HepG2 (cell line): ENCODE results near the gene ATP9B. TPM values are rescaled to one million over a fixed set of nuclear protein-coding genes. Genes with fewer than 3 reads are reported as not detected.

Experiments
- ATAC-seq: fragments of 200-7000 bp; cut with Tn5 transposase; 3 replicates; pipeline ENCODE4 v1.9.1; 2020; ENCODE audit warnings: mild to moderate bottlenecking, moderate library complexity
- BruUV-seq: library from RNA; stranded (reverse); fragments of 400-500 nt; replicated peaks from 2 replicates; lab custom pipeline; 2021; lab: Mats Ljungman, UMichigan
- CTCF ChIA-PET: fragments of 300-600 bp; formaldehyde crosslinking; extraction: SDS; loops from one replicate; lab custom pipeline; 2021; ENCODE audit warnings: low total read pairs, inconsistent platforms, low intra/inter-chr PET ratio; lab: Yijun Ruan, JAX
- POLR2A ChIA-PET: fragments of 350-600 bp; sonication (Branson Sonifier 250); formaldehyde crosslinking; loops from one replicate; lab custom pipeline; 2020; ENCODE audit warnings: antibody characterized with exemption, inconsistent platforms; lab: Yijun Ruan, JAX
- DNase-seq: peaks from one replicate; pipeline ENCODE4 v3.0.0-alpha.2; 2015; ENCODE audit warnings: low spot score
- FAIRE-seq: peaks from 3 replicates; lab custom pipeline; 2011; peaks lifted over from hg19 to GRCh38; lab: Jason Lieb, UNC
- H2AFZ ChIP-seq: one replicate; pipeline ENCODE4 v1.6.1; 2011; ENCODE audit warnings: low read length, inconsistent platforms
- H3K27ac ChIP-seq: fragments of 300-600 bp; 3 replicates; pipeline ENCODE4 v1.8.0; 2011; ENCODE audit warnings: mixed run types, mild to moderate bottlenecking, mixed read lengths, low read length, inconsistent platforms; ENCODE audit not compliant: insufficient read depth; ENCODE audit errors: extremely low read length
- H3K27me3 ChIP-seq, 2 experiments: fragments of 200-600 bp in 1 of 2; 2 replicates in 1 of 2; 3 replicates in 1 of 2; pipeline versions ENCODE4 v1.6.0 to v1.8.0; 2011; ENCODE audit warnings: low read length in 2 of 2, mild to moderate bottlenecking in 2 of 2, moderate library complexity in 2 of 2, inconsistent platforms in 1 of 2; ENCODE audit not compliant: insufficient read depth in 2 of 2, control insufficient read depth in 1 of 2
- H3K36me3 ChIP-seq, 2 experiments: fragments of 200-600 bp in 1 of 2; replicated peaks in 1 of 2; 2 replicates in 1 of 2; 3 replicates in 1 of 2; pipeline versions ENCODE4 v1.5.1 to v1.8.0; 2011; ENCODE audit warnings: low read length in 2 of 2, inconsistent platforms in 1 of 2; ENCODE audit not compliant: insufficient read depth in 2 of 2, control insufficient read depth in 1 of 2
- H3K4me1 ChIP-seq: 2 replicates; pipeline ENCODE4 v1.5.1; 2012; ENCODE audit warnings: low read length, inconsistent platforms; ENCODE audit not compliant: insufficient read depth
- H3K4me2 ChIP-seq: 2 replicates; pipeline ENCODE4 v1.6.0; 2011; ENCODE audit warnings: low read depth, low read length, inconsistent platforms
- H3K4me3 ChIP-seq, 3 experiments: fragments of 200-600 bp in 1 of 3; sonication (generic), shearing (Covaris generic) in 1 of 3; replicated peaks in 1 of 3; 2 replicates each; pipeline ENCODE4 v1.5.1; 2011 to 2016; ENCODE audit warnings: low read length in 3 of 3, inconsistent platforms in 2 of 3, low read depth in 2 of 3, mild to moderate bottlenecking in 2 of 3, control low read depth in 1 of 3, mixed read lengths in 1 of 3; ENCODE audit not compliant: insufficient read depth in 1 of 3
- H3K79me2 ChIP-seq: one replicate; pipeline ENCODE4 v1.6.1; 2011; ENCODE audit warnings: low read length, inconsistent platforms; ENCODE audit not compliant: insufficient read depth
- H3K9ac ChIP-seq: 2 replicates; pipeline ENCODE4 v1.6.0; 2011; ENCODE audit warnings: mild to moderate bottlenecking, low read depth, low read length, inconsistent platforms; ENCODE audit not compliant: insufficient read depth
- H3K9me3 ChIP-seq: 2 replicates; pipeline ENCODE4 v1.5.1; 2012; ENCODE audit warnings: mild to moderate bottlenecking, low read length
- H4K20me1 ChIP-seq: 2 replicates; pipeline ENCODE4 v1.6.0; 2011; ENCODE audit warnings: inconsistent platforms, mild to moderate bottlenecking, low read length, moderate library complexity; ENCODE audit not compliant: insufficient read depth
- HNF4G ChIP-seq, 2 experiments: sonication (generic) in 1 of 2; formaldehyde crosslinking in 1 of 2; IDR thresholded peaks; 2 replicates each; pipeline versions ENCODE4 v1.4.0 to v1.6.1; 2011 to 2020; ENCODE audit warnings: borderline replicate concordance in 2 of 2, low read depth in 2 of 2, mild to moderate bottlenecking in 2 of 2, low read length in 1 of 2, missing genetic modification reagents in 1 of 2, moderate library complexity in 1 of 2
- IRF9 ChIP-seq: sonication (generic); formaldehyde crosslinking; IDR thresholded peaks from 2 replicates; pipeline ENCODE4 v1.8.0; 2022; ENCODE audit warnings: missing genetic modification reagents, mild to moderate bottlenecking, borderline replicate concordance
- ISL2 ChIP-seq: sonication (generic); formaldehyde crosslinking; IDR thresholded peaks from 2 replicates; pipeline ENCODE4 v1.5.0; 2020; ENCODE audit warnings: missing genetic modification reagents
- MBNL3 ChIP-seq: fragments of 250-450 bp; sonication (Bioruptor Pico); conservative IDR thresholded peaks from 2 replicates; pipeline ENCODE4 v1.8.0; 2022; ENCODE audit warnings: mild to moderate bottlenecking, inconsistent platforms
- PCBP1 ChIP-seq: fragments of 200-400 bp; formaldehyde crosslinking; IDR thresholded peaks from 2 replicates; pipeline ENCODE4 v1.6.1; 2017; ENCODE audit warnings: mild to moderate bottlenecking, low read depth, low read length, borderline replicate concordance
- STAT6 ChIP-seq: sonication (generic); formaldehyde crosslinking; IDR thresholded peaks from 2 replicates; pipeline ENCODE4 v1.4.0; 2020; ENCODE audit warnings: missing genetic modification reagents, mild to moderate bottlenecking, borderline replicate concordance
- ZMAT3 ChIP-seq: sonication (generic); formaldehyde crosslinking; conservative IDR thresholded peaks from 2 replicates; pipeline ENCODE4 v1.7.0; 2021; ENCODE audit warnings: missing genetic modification reagents
- ZNF576 ChIP-seq: sonication (generic); formaldehyde crosslinking; IDR thresholded peaks from 2 replicates; pipeline ENCODE4 v1.4.0; 2020; ENCODE audit warnings: mild to moderate bottlenecking, missing genetic modification reagents
- ZNF639 ChIP-seq: conservative IDR thresholded peaks from 2 replicates; pipeline ENCODE4 v1.6.1; 2018; ENCODE audit warnings: missing genetic modification reagents
- WGBS: methylation state at CpG from one replicate; pipeline ENCODE4 v1.1.6; 2017; ENCODE audit warnings: low lambda C conversion rate; 5-methylcytosine and 5-hydroxymethylcytosine counted together
- in situ Hi-C: cut with HindIII; loops from 2 replicates; pipeline ENCODE4 v1.10.0; 2017; ENCODE audit warnings: low pct_unique_long_range_greater_than_20kb; ENCODE audit not compliant: extremely low pct_ligation_motif_present
- intact Hi-C: fragments of 100-400 bp; cut with micrococcal nuclease; formaldehyde crosslinking; loops from one replicate; pipeline ENCODE4 v1.10.0; 2022; ENCODE audit not compliant: unreplicated experiment
- polyA plus RNA-seq, 8 experiments: library from polyadenylated mRNA; depleted of rRNA in 3 of 8; stranded (reverse) in 7 of 8; unstranded in 1 of 8; fragments of >200 nt; fragmentation: Illumina TruSeq in 4 of 8; extraction: Trizol in 4 of 8; gene quantifications; 2 replicates each; pipeline versions ENCODE4 v1.2.1 to v1.2.3, GENCODE V29; 2011 to 2016; ENCODE audit warnings: low read depth in 4 of 8, missing spikeins in 1 of 8, mixed read lengths in 1 of 8; ENCODE audit not compliant: insufficient read depth in 1 of 8
- total RNA-seq, 5 experiments: library from RNA; depleted of rRNA; stranded (reverse); fragments of >200 nt; fragmentation: Illumina TruSeq; extraction: Trizol; gene quantifications; 2 replicates each; pipeline ENCODE4 v1.2.3, GENCODE V29; 2016; ENCODE audit warnings: low read depth in 1 of 5

The ATP9B gene
- total and polyA plus RNA-seq, 2 of the 13 experiments (the other 11 are each of a cell fraction or from before 2014, with no cell fraction given) = 10.8 to 11.3 TPM

- 95% methylated on average over 9 of the region's 9 CpGs for WGBS
- ChIA-PET CTCF (no interaction called here), POLR2A (no interaction called here)
- in situ Hi-C loops = no loop called here
- H3K4me3 ChIP-seq = no peak overlapping the region
- intact Hi-C loops = no loop called here
- no peak for FAIRE-seq
- no peaks in the 10 kb centered on the region for H3K9me3 ChIP-seq
- no peak for TF ChIP-seq ZNF576 (CRISPR knock-in tag)
- TF ChIP-seq MBNL3 = no peak
- TF ChIP-seq HNF4G (IDR thresholded peaks at IDR 0.05; ENCODE audit: borderline replicate concordance, low read depth, low read length) = no peak
- TF ChIP-seq HNF4G (CRISPR knock-in tag; IDR thresholded peaks at IDR 0.05; ENCODE audit: borderline replicate concordance, low read depth) = no peak
- no peak for TF ChIP-seq ZMAT3 (CRISPR knock-in tag)
- no peak for TF ChIP-seq PCBP1
- no TSS peak for BruUV-seq
- no peaks in the 10 kb centered on the region for H3K36me3 ChIP-seq
- no peak for DNase-seq
- ATAC-seq = no peak
- no peak overlapping the region for H2AFZ ChIP-seq
- no peaks in the 10 kb centered on the region for H3K4me1 ChIP-seq
- H3K9ac ChIP-seq = no peak overlapping the region
- H3K27me3 ChIP-seq = no peaks in the 10 kb centered on the region
- H3K79me2 ChIP-seq = no peaks in the 10 kb centered on the region
- H3K27ac ChIP-seq = no peak overlapping the region
- H4K20me1 ChIP-seq = 0 out of 2 replicates have a peak, but pooled peaks cover 3% of the 10 kb centered on the region
- no peak overlapping the region for H3K4me2 ChIP-seq
Measured at GRCh38 chr18:79248495-79249060, 179.4 kb downstream of the ATP9B start.

GRCh38 chr18:79250301-79250981 is 181.2 kb downstream of the ATP9B start:
- 94% methylated on average over 12 of the region's 12 CpGs for WGBS
- in situ Hi-C loops = no loop called here
- Histone ChIP-seq H3K27me3 (no peaks in the 10 kb centered on the region), H3K9ac (no peak overlapping the region), H3K79me2 (no peaks in the 10 kb centered on the region), H2AFZ (no peak overlapping the region), H3K9me3 (no peaks in the 10 kb centered on the region), H3K4me1 (no peaks in the 10 kb centered on the region), H3K27ac (no peak overlapping the region), H4K20me1 (0 out of 2 replicates have a peak, but pooled peaks cover 3% of the 10 kb centered on the region), H3K4me3 (no peak overlapping the region), H3K36me3 (peaks cover 1 to 3% of the 10 kb centered on the region in 2 experiments; a peak in 2 of 5 replicates), H3K4me2 (no peak overlapping the region)
- DNase-seq (no peak), FAIRE-seq (no peak), ATAC-seq (no peak)
- intact Hi-C loops = no loop called here
- ChIA-PET CTCF (no interaction called here), POLR2A (no interaction called here)
- BruUV-seq = no TSS peak
- TF ChIP-seq STAT6 (no peak), ISL2 (CRISPR knock-in tag) (no peak), ZNF639 (no peak), IRF9 (no peak)
